K562 (cell line): ENCODE results near the gene OTOP3. TPM values are rescaled to one million over a fixed set of nuclear protein-coding genes. Genes with fewer than 3 reads are reported as not detected.
A peak's percentile ranks its signal among the peaks of the same experiment; 100 is the strongest.

Experiments used
- ATAC-seq: fragments of 200-7000 bp; cut with Tn5 transposase; 3 replicates; pipeline ENCODE4 v1.9.1; 2020; ENCODE audit warnings: moderate library complexity
- BruUV-seq: library from RNA; stranded (reverse); fragments of 400-500 nt; replicated peaks from 2 replicates; lab custom pipeline; 2021; lab: Mats Ljungman, UMichigan
- CTCF ChIA-PET: fragments of 300-600 bp; formaldehyde crosslinking; extraction: SDS; loops from one replicate; lab custom pipeline; 2021; ENCODE audit warnings: low intra/inter-chr PET ratio; lab: Yijun Ruan, JAX
- POLR2A ChIA-PET: fragments of 300-600, 350-650 bp; sonication (Branson Sonifier 250); formaldehyde crosslinking; extraction: SDS; loops from one replicate; lab custom pipeline; 2021; ENCODE audit warnings: antibody characterized with exemption, inconsistent platforms; lab: Yijun Ruan, JAX
- DNase-seq, 4 experiments: peaks; one replicate each; pipeline versions ENCODE4 v3.0.0 to v3.0.0-alpha.2; 2011 to 2018; ENCODE audit warnings: low spot score in 3 of 4, mixed read lengths in 3 of 4; ENCODE audit errors: extremely low read depth in 1 of 4
- FAIRE-seq: peaks from 2 replicates; lab custom pipeline; 2011; peaks lifted over from hg19 to GRCh38; lab: Jason Lieb, UNC
- H2AFZ ChIP-seq: 2 replicates; pipeline ENCODE4 v1.6.0; 2011; ENCODE audit warnings: low read depth, low read length, control low read depth, inconsistent platforms
- H3K27ac ChIP-seq: fragments of 200-600 bp; 3 replicates; pipeline ENCODE4 v1.8.0; 2011; ENCODE audit warnings: low read depth, mild to moderate bottlenecking, control low read depth, inconsistent platforms, low read length, moderate library complexity, mixed read lengths; ENCODE audit errors: extremely low read depth
- H3K27me3 ChIP-seq, 2 experiments: fragments of 300-600 bp in 1 of 2; 2 replicates in 1 of 2; 3 replicates in 1 of 2; pipeline versions ENCODE4 v1.6.0 to v1.8.0; 2011; ENCODE audit warnings: inconsistent platforms in 2 of 2, low read length in 2 of 2, mild to moderate bottlenecking in 1 of 2, mixed read lengths in 1 of 2, moderate library complexity in 1 of 2; ENCODE audit not compliant: control insufficient read depth in 2 of 2, insufficient read depth in 2 of 2
- H3K36me3 ChIP-seq: fragments of 300-600 bp; 3 replicates; pipeline ENCODE4 v1.8.0; 2011; ENCODE audit warnings: mild to moderate bottlenecking, low read length, inconsistent platforms; ENCODE audit not compliant: control insufficient read depth, insufficient read depth
- H3K4me1 ChIP-seq, 2 experiments: fragments of 200-600 bp in 1 of 2; replicated peaks in 1 of 2; 2 replicates in 1 of 2; 3 replicates in 1 of 2; pipeline versions ENCODE4 v1.5.1 to v1.8.0; 2011; ENCODE audit warnings: inconsistent platforms in 2 of 2, low read length in 2 of 2, mild to moderate bottlenecking in 1 of 2, mixed read lengths in 1 of 2, moderate library complexity in 1 of 2; ENCODE audit not compliant: control insufficient read depth in 2 of 2, insufficient read depth in 2 of 2
- H3K4me2 ChIP-seq: 2 replicates; pipeline ENCODE4 v1.6.1; 2011; ENCODE audit warnings: low read length, control low read depth, inconsistent platforms, mixed read lengths; ENCODE audit not compliant: insufficient read depth
- H3K4me3 ChIP-seq: fragments of 200-600 bp; sonication (generic), shearing (Covaris generic); 2 replicates; pipeline ENCODE4 v1.5.1; 2016; ENCODE audit warnings: control low read depth, inconsistent platforms
- H3K79me2 ChIP-seq: fragments of 200-600 bp; 3 replicates; pipeline ENCODE4 v1.8.0; 2011; ENCODE audit warnings: low read length, inconsistent platforms; ENCODE audit not compliant: control insufficient read depth, insufficient read depth
- H3K9ac ChIP-seq, 2 experiments: 2 replicates each; pipeline versions ENCODE4 v1.6.0 to v1.6.1; 2011; ENCODE audit warnings: low read depth in 2 of 2, low read length in 2 of 2, control low read depth in 1 of 2, inconsistent platforms in 1 of 2, mild to moderate bottlenecking in 1 of 2, mixed read lengths in 1 of 2; ENCODE audit not compliant: insufficient read depth in 1 of 2
- H3K9me1 ChIP-seq: one replicate; pipeline ENCODE4 v1.6.0; 2011; ENCODE audit warnings: inconsistent platforms, mild to moderate bottlenecking, low read length, moderate library complexity; ENCODE audit not compliant: control insufficient read depth, insufficient read depth
- H3K9me3 ChIP-seq: replicated peaks from 2 replicates; pipeline ENCODE4 v1.5.1; 2011; ENCODE audit warnings: low read depth, low read length, inconsistent platforms; ENCODE audit not compliant: control insufficient read depth, insufficient read depth
- H4K20me1 ChIP-seq: replicated peaks from 2 replicates; pipeline ENCODE4 v1.6.1; 2011; ENCODE audit warnings: low read length, inconsistent platforms, mixed read lengths; ENCODE audit not compliant: control insufficient read depth, insufficient read depth
- MEIS2 ChIP-seq: fragments of 450-650 bp; IDR thresholded peaks from 2 replicates; pipeline ENCODE4 v1.6.1; 2014; ENCODE audit warnings: mild to moderate bottlenecking; ENCODE audit not compliant: partially characterized antibody
- NFE2 ChIP-seq: IDR thresholded peaks from 2 replicates; pipeline ENCODE4 v1.6.1; 2014; ENCODE audit warnings: antibody characterized with exemption, low read depth
- ZNF77 ChIP-seq: fragments of 250-450 bp; sonication (Bioruptor Pico); IDR thresholded peaks from 2 replicates; pipeline ENCODE4 v1.5.0; 2020
- WGBS: fragments of 100-300 bp; shearing (Covaris generic); methylation state at CpG from one replicate; pipeline ENCODE4 v1.1.6; 2016; ENCODE audit warnings: low coverage, mixed read lengths; ENCODE audit not compliant: insufficient coverage; ENCODE audit errors: missing lambda C conversion rate; 5-methylcytosine and 5-hydroxymethylcytosine counted together
- in situ Hi-C: fragments of 300-500 bp; cut with MboI; formaldehyde crosslinking; loops from 4 replicates; pipeline ENCODE4 v1.15.0; 2018; ENCODE audit warnings: inconsistent platforms, mixed read lengths
- intact Hi-C: fragments of 100-400 bp; cut with micrococcal nuclease; formaldehyde crosslinking; loops from 2 replicates; pipeline ENCODE4 v1.14.2; 2022
- polyA plus RNA-seq, 8 experiments: library from polyadenylated mRNA; depleted of rRNA in 4 of 8; stranded (reverse) in 5 of 8; unstranded in 3 of 8; fragments of >200 nt; fragmentation: Nextera tagmentation in 2 of 8; fragmentation: Illumina TruSeq in 1 of 8; extraction: Ambion mirVana in 2 of 8; extraction: Trizol in 1 of 8; gene quantifications; 2 replicates each; pipeline versions ENCODE4 v1.2.1 to v1.2.3, GENCODE V29; 2011 to 2014; ENCODE audit warnings: inconsistent platforms in 1 of 8, missing spikeins in 1 of 8
- total RNA-seq, 7 experiments: library from RNA; depleted of rRNA in 6 of 7; stranded (reverse); fragments of >200 nt in 6 of 7; fragmentation: Illumina TruSeq in 2 of 7; extraction: Trizol in 2 of 7; gene quantifications; 2 replicates each; pipeline versions ENCODE4 v1.2.1 to v1.2.3, GENCODE V29; 2011 to 2021; ENCODE audit warnings: low replicate concordance in 1 of 7
- TF ChIP-seq, protein P1 (sequence below): sonication (generic); formaldehyde crosslinking; IDR thresholded peaks from 2 replicates; pipeline ENCODE4 v1.8.0; 2022; ENCODE audit warnings: missing genetic modification reagents, mild to moderate bottlenecking, moderate library complexity, borderline replicate concordance
- TF ChIP-seq, protein P2 (sequence below): sonication (generic); formaldehyde crosslinking; IDR thresholded peaks from 2 replicates; pipeline ENCODE4 v1.8.0; 2022; ENCODE audit warnings: missing genetic modification reagents, mild to moderate bottlenecking, borderline replicate concordance

OTOP3 gene
- total and polyA plus RNA-seq, 9 of the 15 experiments (the other 6 are each of a cell fraction or from before 2014, with no cell fraction given): not detected

DNA sequence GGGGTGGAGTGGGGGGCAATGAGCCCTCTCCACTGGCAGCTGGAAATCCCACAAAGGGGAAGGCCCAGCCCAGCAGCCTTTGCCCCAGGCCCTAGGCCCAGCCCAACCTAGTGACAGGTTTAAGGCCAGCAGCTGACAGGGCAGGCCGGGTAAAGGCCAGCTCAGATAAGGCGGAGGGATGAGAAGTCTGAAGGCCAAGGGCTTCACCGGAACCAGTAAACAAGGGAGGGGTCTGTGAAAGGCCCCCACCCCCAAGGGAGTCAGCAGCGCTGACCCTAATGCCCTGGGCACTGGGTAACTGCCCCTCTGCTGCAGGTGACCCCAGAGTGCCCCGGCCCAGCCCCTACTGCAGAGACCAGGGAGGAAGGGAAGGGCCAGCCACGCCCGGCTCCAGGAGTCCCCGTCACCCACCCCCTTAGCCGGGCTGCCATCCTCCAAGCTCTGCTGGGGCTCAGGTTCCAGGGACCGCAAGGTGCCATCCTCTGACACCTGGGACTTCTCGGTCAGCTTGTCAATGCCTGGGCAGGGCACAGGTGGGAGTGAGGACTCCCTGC lies 17.5 kb downstream of the OTOP3 start:
- Histone ChIP-seq H3K36me3 (no peaks in the 10 kb centered on the region), H3K4me1 (peaks cover 0 to 41% of the 10 kb centered on the region in 2 experiments; a peak in 3 of 5 replicates), H3K4me2 (no peak overlapping the region), H3K9ac (peak overlapping the region in 1 of 2 experiments; percentile 64; a peak in 2 of 4 replicates), H2AFZ (no peak overlapping the region), H3K79me2 (no peaks in the 10 kb centered on the region), H3K27me3 (peaks cover 9 to 32% of the 10 kb centered on the region in 2 experiments; a peak in 3 of 5 replicates), H3K4me3 (no peak overlapping the region), H4K20me1 (no peaks in the 10 kb centered on the region), H3K27ac (no peak overlapping the region)
- 18% methylated on average over 11 of the region's 11 CpGs for WGBS
- no TSS peak for BruUV-seq
- FAIRE-seq: no peak
- no peak for DNase-seq
- TF ChIP-seq MEIS2: peak; percentile 16
- TF ChIP-seq NFE2: no peak
- TF ChIP-seq ZNF77: no peak
- TF ChIP-seq, protein P1, sequence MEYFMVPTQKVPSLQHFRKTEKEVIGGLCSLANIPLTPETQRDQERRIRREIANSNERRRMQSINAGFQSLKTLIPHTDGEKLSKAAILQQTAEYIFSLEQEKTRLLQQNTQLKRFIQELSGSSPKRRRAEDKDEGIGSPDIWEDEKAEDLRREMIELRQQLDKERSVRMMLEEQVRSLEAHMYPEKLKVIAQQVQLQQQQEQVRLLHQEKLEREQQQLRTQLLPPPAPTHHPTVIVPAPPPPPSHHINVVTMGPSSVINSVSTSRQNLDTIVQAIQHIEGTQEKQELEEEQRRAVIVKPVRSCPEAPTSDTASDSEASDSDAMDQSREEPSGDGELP (CRISPR knock-in tag): peak; percentile 26; the same call in 1 of the 2 replicates
- TF ChIP-seq, protein P2, sequence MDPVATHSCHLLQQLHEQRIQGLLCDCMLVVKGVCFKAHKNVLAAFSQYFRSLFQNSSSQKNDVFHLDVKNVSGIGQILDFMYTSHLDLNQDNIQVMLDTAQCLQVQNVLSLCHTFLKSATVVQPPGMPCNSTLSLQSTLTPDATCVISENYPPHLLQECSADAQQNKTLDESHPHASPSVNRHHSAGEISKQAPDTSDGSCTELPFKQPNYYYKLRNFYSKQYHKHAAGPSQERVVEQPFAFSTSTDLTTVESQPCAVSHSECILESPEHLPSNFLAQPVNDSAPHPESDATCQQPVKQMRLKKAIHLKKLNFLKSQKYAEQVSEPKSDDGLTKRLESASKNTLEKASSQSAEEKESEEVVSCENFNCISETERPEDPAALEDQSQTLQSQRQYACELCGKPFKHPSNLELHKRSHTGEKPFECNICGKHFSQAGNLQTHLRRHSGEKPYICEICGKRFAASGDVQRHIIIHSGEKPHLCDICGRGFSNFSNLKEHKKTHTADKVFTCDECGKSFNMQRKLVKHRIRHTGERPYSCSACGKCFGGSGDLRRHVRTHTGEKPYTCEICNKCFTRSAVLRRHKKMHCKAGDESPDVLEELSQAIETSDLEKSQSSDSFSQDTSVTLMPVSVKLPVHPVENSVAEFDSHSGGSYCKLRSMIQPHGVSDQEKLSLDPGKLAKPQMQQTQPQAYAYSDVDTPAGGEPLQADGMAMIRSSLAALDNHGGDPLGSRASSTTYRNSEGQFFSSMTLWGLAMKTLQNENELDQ (CRISPR knock-in tag): no peak
- TF ChIP-seq, all 486 proteins: peak for 2
- 0 out of 3 replicates have a peak, but pooled peaks have one; percentile 33 for ATAC-seq
- H3K9me1 ChIP-seq: no peaks in the 10 kb centered on the region
- intact Hi-C loops (no loop called here), in situ Hi-C loops (no loop called here)
- ChIA-PET CTCF (interaction anchor here (1.0 kb wide), 1 partner anchor 31 kb away, joined by 3 read pairs; no protein-coding TSS in a partner anchor), POLR2A (interaction anchor here (0.6 to 0.9 kb wide), 3 partner anchors 27 to 207 kb away, joined by 3 to 4 read pairs (median 3); no protein-coding TSS in a partner anchor)
- H3K9me3 ChIP-seq: peaks cover 4% of the 10 kb centered on the region; the same call in 1 of the 2 replicates
